UCSD-AML1 (cell line): ENCODE data around the gene NEK8.
"Not testable (repeated sequence)": the region's sequence is repeated elsewhere in the genome, so short reads cannot be mapped to it uniquely, and the experiment has no call there.

ENCODE experiments used
- DNase-seq: peaks from one replicate; lab custom pipeline; 2025; ENCODE audit not compliant: unreplicated experiment; lab: John Stamatoyannopoulos, UW

The NEK8 gene

GRCh38 chr17:28710861-28711722 is 17.5 kb upstream of the NEK8 start:
- peak; percentile 96 for DNase-seq

- DNase-seq: no peak
These were observed 16.9 kb upstream of the NEK8 start, which contains the start of gene PROCA1 for GRCh38 chr17:28711723-28712031. Gene PROCA1, minus strand, starts transcription at chr17:28711888. Its CDS starts 228 bp downstream, at chr17:28711660.

- peak; percentile 87 for DNase-seq
These were observed 16.4 kb upstream of the NEK8 start for GRCh38 chr17:28712032-28712704.

- no peak for DNase-seq
These were observed 15.7 kb upstream of the NEK8 start for GRCh38 chr17:28712705-28713415.

GRCh38 chr17:28714281-28714680 is 14.3 kb upstream of the NEK8 start:
- DNase-seq: no peak

GRCh38 chr17:28715217-28715616 is 13.4 kb upstream of the NEK8 start:
- no peak for DNase-seq

GRCh38 chr17:28716740-28717577 is 11.6 kb upstream of the NEK8 start:
- no peak for DNase-seq

- DNase-seq: peak; percentile 84
These were observed 10.8 kb upstream of the NEK8 start, which contains the start of gene RAB34 for GRCh38 chr17:28717578-28718332. Gene RAB34, minus strand, starts transcription at chr17:28717868. Its CDS starts 602 bp downstream, at chr17:28717266.

GRCh38 chr17:28718333-28719020 is 10.1 kb upstream of the NEK8 start:
- no peak for DNase-seq

- no peak for DNase-seq
These were observed 9.6 kb upstream of the NEK8 start for GRCh38 chr17:28719021-28719433.

- no peak for DNase-seq
These were observed 8.2 kb upstream of the NEK8 start for GRCh38 chr17:28720247-28720996.

GRCh38 chr17:28720997-28721329 is 7.6 kb upstream of the NEK8 start:
- not testable (repeated sequence) for DNase-seq

GRCh38 chr17:28722417-28723158 is 6.0 kb upstream of the NEK8 start:
- no peak for DNase-seq

- no peak for DNase-seq
These were observed 5.3 kb upstream of the NEK8 start for GRCh38 chr17:28723159-28723835.

- DNase-seq: not testable (repeated sequence)
These were observed 4.6 kb upstream of the NEK8 start for GRCh38 chr17:28723836-28724499.

GRCh38 chr17:28724500-28725165 is 4.0 kb upstream of the NEK8 start:
- DNase-seq: no peak
